GM18519 (cell line): ENCODE measurements around the gene RNF6.
"Not testable (repeated sequence)": the region's sequence is repeated elsewhere in the genome, so short reads cannot be mapped to it uniquely, and the experiment has no call there.

ENCODE experiments used
- ATAC-seq: cut with Tn5 transposase; IDR thresholded peaks from one replicate; pipeline ENCODE4 v1.9.1; 2021; ENCODE audit warnings: mild to moderate bottlenecking, moderate library complexity; ENCODE audit not compliant: unreplicated experiment, low FRiP score

RNF6 gene

GRCh38 chr13:26221721-26222519 lies at the start of gene RNF6:
Gene RNF6 (minus strand): TSS chr13:26222314. CDS start chr13:26219649, 2,665 bp downstream.
- ATAC-seq, result peak; percentile 89

- no peak for ATAC-seq
Measured at GRCh38 chr13:26270707-26271106, 48.6 kb upstream of the RNF6 start.

- ATAC-seq, result no peak
Measured at GRCh38 chr13:26266311-26266710, 44.2 kb upstream of the RNF6 start.

GRCh38 chr13:26262156-26262555 lies 40.0 kb upstream of the RNF6 start:
- ATAC-seq, result no peak

DNA sequence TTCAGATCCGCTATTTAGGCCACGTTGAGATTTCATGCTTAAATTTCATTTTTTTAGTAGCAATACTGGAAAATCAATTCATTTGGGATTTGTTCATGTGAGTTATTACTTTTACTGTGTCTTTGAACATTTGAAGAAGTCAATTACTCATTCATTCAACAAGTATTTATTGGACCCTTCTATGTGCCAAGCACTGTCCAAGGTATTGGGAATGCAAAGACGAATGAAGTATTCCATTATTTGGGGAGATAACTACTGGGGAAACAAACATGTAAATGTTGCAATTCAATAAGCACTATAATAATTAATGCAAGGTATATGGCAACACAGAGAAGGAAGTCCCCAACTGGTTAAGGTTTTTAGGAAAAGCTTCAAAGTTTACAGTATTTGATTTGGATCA lies 37.5 kb upstream of the RNF6 start:
- ATAC-seq, result no peak

DNA sequence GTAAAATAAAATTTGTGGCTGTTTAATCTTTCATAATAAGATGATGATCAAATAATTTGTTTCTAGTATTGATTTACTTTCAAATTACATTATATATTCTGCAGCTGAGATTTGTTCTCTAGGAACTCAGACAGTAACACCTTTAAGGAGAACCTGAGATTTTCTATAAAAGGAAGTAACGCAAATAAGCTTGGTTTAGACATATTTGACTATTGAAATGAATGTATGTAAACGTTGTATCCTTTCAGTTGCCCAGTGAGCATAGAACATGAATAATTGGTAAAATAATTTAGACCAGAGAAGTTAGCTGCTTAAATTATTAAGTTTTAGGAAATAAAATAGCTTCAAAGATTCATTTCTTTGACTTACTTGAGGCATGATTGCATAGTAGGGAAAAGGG lies 34.9 kb upstream of the RNF6 start:
- no peak for ATAC-seq

DNA sequence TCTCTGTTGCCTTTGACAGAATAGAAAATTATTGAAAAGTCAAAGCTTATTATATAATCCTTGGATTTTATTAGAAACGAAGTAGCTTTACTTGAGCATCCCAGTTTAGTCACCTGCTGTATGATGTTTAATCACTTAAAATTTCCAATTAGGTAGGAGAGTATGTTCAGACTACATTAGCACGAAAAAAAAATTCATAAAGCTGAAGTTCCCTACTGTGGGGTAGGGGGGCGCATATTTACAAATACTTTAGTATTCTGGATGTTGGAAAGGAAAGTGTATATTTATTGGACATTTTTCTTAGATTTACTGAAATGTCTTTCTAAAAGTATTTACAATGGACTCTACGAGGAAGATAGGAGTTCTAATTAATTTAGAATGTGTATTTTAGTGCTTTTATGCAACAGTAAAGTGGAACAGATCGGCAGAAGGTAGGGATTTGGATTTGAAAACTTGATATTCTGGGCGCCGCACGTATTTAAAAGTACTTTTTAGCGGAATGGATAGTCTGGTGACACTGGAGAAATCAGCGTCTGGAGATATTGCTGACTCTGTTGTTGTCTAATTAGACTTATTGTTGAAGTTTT lies 33.7 kb upstream of the RNF6 start:
- no peak for ATAC-seq

DNA sequence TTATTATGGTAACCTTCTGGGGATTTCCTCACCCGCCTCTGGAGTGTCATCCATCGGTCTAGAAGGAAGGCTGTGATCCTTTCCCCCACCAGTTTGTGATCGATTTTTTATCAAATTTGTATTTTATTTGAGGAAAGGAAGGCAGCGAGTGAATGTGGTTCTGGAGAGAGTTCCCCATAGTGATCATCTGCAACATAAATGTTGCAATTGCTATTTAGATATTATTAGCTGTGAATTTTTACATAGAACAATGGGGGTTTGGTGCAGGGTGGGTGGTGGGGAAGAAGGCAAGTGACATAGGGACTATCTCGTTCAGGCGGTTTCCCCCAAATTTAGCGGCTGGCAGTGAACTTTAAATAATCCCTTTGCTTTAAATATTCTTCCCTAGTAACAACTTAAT lies 33.0 kb upstream of the RNF6 start:
- no peak for ATAC-seq

- ATAC-seq, result peak; percentile 22
Measured at GRCh38 chr13:26254583-26255111, 32.5 kb upstream of the RNF6 start.

GRCh38 chr13:26253787-26254582 lies 31.9 kb upstream of the RNF6 start, which contains the start of gene CDK8:
Gene CDK8 (plus strand): TSS chr13:26254129. CDS start chr13:26254642, 513 bp downstream.
- ATAC-seq, result peak; percentile 59

DNA sequence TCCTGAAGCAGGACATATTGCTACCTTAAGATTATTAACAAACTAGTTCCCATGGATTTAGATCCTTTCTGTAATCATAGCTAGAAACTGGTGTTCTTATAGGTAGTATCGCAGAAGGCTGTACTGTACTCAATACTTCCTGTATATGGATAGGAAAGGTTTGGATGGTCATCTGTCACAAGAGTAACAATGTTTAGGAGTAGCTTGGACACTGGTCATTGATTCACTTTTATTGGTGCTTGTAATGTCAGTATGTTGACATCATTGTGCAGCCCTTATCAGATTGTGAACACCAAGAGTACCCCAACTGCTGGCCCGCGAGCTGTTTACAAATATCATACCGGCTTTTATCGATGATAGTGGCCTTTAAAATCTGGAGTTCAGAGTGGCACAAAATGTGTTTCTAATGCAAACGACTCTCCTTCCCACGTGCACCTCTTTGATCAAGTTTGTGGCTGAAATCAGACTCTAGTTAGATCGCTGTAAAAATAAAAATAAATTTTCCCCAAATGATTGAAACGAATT lies 31.2 kb upstream of the RNF6 start:
- ATAC-seq, result no peak

GRCh38 chr13:26252006-26252405 lies 29.9 kb upstream of the RNF6 start:
- not testable (repeated sequence) for ATAC-seq

DNA sequence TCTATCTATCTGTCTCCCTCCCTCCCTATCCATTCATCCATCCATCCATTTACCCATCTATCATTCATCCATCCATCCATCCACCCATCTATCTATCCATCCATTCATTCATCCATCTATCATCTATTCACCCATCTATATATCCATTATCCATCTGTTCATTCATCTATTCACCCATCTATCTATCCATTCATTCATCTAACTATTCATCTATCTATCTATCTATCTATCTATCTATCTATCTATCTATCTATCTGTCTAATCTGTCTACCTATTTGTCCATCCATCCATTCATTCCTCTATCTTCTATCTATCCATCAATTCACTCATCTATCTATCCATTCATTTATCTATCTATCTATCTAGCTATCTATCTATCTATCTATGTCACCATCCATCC lies 27.4 kb upstream of the RNF6 start:
- no peak for ATAC-seq

DNA sequence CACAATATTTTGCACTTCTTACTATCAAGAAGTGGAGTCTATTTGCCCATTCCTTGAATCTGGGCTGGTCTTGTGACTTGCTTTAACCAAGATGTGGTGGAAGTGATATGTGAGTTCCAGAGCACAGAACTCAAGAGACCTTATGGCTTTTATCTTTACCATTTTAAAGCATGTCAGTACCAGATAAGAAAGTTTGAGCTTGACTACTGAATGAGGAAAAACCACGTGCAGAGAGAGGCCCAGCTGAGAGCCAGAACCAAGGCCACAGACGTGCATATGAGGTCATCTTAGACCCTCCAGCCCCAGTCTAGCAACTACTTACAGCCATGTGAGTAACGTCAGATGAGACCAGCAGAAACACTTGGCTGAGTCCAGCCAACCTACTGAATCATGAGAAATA lies 25.5 kb upstream of the RNF6 start:
- no peak for ATAC-seq

DNA sequence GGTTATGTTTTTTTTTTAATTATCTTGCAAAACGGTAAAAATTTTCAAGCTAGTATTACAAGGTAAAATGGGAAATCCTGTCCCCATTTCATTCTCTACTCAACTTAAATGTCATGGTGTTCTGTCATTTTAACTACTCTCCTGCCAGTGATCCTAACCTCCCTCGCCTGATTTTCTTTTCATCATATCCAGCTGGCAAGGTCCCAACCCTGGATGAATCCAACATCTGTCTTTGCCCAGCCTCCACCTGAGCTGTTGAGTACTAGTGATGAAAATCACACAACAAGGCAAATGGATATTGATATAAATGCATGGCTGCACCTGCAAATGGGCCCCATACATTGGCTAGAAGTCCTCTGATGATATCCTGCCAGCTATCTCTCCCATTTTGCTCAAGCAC lies 24.9 kb upstream of the RNF6 start:
- ATAC-seq, result no peak

- no peak for ATAC-seq
Measured at GRCh38 chr13:26246154-26246553, 24.0 kb upstream of the RNF6 start.

- ATAC-seq, result no peak
Measured at GRCh38 chr13:26236296-26236695, 14.2 kb upstream of the RNF6 start.

GRCh38 chr13:26230703-26231102 lies 8.6 kb upstream of the RNF6 start:
- no peak for ATAC-seq

GRCh38 chr13:26229080-26229615 lies 7.0 kb upstream of the RNF6 start:
- ATAC-seq, result no peak

DNA sequence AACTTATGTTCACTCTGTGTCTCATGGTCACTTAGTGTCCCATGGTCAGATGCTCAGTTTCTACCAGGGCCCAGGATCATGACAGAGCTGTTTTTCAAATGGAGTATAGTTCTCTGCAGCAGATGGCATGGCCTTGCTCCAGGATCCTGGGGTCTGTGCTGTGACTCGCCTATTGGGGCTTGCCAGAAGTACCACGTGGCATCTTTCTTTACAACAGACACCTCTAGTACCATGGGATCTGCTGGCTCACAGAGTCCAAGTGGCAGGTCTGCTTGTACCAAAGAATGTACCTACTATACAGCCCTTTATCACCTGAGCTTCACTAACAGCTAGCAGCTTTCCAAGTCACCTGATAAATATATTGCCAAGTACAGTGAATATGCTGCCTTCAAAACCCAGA lies 6.0 kb upstream of the RNF6 start:
- ATAC-seq, result no peak
